ENCODE results near the gene ST3GAL3. TPM values are rescaled to one million over a fixed set of nuclear protein-coding genes. Genes with fewer than 3 reads are reported as not detected.

Gene ST3GAL3
- polyA plus RNA-seq, 1 of the 3 experiments (the other 2 are of a cell fraction): 20.6 TPM

DNA sequence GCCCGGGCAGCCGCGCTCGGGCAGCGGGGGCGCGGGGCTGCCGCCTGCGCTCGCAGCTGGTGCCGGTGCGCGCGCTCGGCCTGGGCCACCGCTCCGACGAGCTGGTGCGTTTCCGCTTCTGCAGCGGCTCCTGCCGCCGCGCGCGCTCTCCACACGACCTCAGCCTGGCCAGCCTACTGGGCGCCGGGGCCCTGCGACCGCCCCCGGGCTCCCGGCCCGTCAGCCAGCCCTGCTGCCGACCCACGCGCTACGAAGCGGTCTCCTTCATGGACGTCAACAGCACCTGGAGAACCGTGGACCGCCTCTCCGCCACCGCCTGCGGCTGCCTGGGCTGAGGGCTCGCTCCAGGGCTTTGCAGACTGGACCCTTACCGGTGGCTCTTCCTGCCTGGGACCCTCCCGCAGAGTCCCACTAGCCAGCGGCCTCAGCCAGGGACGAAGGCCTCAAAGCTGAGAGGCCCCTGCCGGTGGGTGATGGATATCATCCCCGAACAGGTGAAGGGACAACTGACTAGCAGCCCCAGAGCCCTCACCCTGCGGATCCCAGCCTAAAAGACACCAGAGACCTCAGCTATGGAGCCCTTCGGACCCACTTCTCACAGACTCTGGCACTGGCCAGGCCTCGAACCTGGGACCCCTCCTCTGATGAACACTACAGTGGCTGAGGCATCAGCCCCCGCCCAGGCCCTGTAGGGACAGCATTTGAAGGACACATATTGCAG, 229.3 kb downstream of the ST3GAL3 start:
- H3K4me2 ChIP-seq: no peak overlapping the region
- no peaks in the 10 kb centered on the region for H4K20me1 ChIP-seq (ENCODE audit: insufficient read depth)
- peak; percentile 87 for DNase-seq
- CTCF ChIA-PET: interaction anchor here (0.7 to 15.4 kb wide), 15 partner anchors 10 to 710 kb away, joined by 3 to 533 read pairs (median 13); partner anchors contain the start of genes CCDC24, IPO13, KDM4A and ST3GAL3
- H3K36me3 ChIP-seq (replicated peaks in 1 of 2; ENCODE audit: control insufficient read depth in 1 of 2, insufficient read depth in 2 of 2, low read length in 1 of 2): no peaks in the 10 kb centered on the region
- H2AFZ ChIP-seq (ENCODE audit: low read depth): no peak overlapping the region
- POLR2A ChIA-PET: interaction anchor here (2.7 to 2.8 kb wide), 2 partner anchors 9 to 173 kb away, joined by 10 to 26 read pairs; no protein-coding TSS in a partner anchor
- no peak for TF ChIP-seq RCOR1 (IDR thresholded peaks at IDR 0.05; ENCODE audit: low read length)
- TF ChIP-seq, protein P1, sequence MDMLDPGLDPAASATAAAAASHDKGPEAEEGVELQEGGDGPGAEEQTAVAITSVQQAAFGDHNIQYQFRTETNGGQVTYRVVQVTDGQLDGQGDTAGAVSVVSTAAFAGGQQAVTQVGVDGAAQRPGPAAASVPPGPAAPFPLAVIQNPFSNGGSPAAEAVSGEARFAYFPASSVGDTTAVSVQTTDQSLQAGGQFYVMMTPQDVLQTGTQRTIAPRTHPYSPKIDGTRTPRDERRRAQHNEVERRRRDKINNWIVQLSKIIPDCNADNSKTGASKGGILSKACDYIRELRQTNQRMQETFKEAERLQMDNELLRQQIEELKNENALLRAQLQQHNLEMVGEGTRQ (IDR thresholded peaks at IDR 0.05; ENCODE audit: borderline replicate concordance, low read depth, low read length): no peak
- no peak for TF ChIP-seq CHD2 (IDR thresholded peaks at IDR 0.05; ENCODE audit: low read length, partially characterized antibody)
- no peak for TF ChIP-seq YY1 (IDR thresholded peaks at IDR 0.05; ENCODE audit: low read depth)
- TF ChIP-seq TAF1 (IDR thresholded peaks at IDR 0.05; ENCODE audit: borderline replicate concordance, low read depth, low read length): no peak
- no peak for TF ChIP-seq POLR2AphosphoS5 (IDR thresholded peaks at IDR 0.05; ENCODE audit: low read depth, low read length)
- no peak for TF ChIP-seq MEF2A (IDR thresholded peaks at IDR 0.05; ENCODE audit: borderline replicate concordance, low read depth)
- no peak for TF ChIP-seq RAD21 (IDR thresholded peaks at IDR 0.05; ENCODE audit: low read length)
- TF ChIP-seq MXI1 (IDR thresholded peaks at IDR 0.05; ENCODE audit: low read depth, low read length): no peak
- TF ChIP-seq NFIC (IDR thresholded peaks at IDR 0.05; ENCODE audit: borderline replicate concordance): no peak
- peak overlapping the region in 1 of 2 experiments; percentile 37; a peak in 2 of 4 replicates for H3K4me3 ChIP-seq (ENCODE audit: low read depth in 2 of 2, low read length in 1 of 2)
- no peak overlapping the region for H3K27ac ChIP-seq (ENCODE audit: low read depth in 2 of 2, low read length in 1 of 2)
- H3K4me1 ChIP-seq (ENCODE audit: control insufficient read depth in 1 of 2, insufficient read depth in 2 of 2, low read depth in 1 of 2, low read length in 1 of 2): peaks cover 0 to 10% of the 10 kb centered on the region in 2 experiments; a peak in 2 of 4 replicates
- H3K9me3 ChIP-seq: no peaks in the 10 kb centered on the region
- no peaks in the 10 kb centered on the region for H3K79me2 ChIP-seq (ENCODE audit: insufficient read depth)
- H3F3A ChIP-seq (replicated peaks; ENCODE audit: insufficient read depth): no peaks in the 10 kb centered on the region
- H3K9ac ChIP-seq: no peak overlapping the region
- no peaks in the 10 kb centered on the region for H3K9me2 ChIP-seq
- WGBS (ENCODE audit: low lambda C conversion rate): 53% methylated on average over 24 of the region's 56 CpGs
- H3K27me3 ChIP-seq (ENCODE audit: insufficient read depth): no peaks in the 10 kb centered on the region

DNA sequence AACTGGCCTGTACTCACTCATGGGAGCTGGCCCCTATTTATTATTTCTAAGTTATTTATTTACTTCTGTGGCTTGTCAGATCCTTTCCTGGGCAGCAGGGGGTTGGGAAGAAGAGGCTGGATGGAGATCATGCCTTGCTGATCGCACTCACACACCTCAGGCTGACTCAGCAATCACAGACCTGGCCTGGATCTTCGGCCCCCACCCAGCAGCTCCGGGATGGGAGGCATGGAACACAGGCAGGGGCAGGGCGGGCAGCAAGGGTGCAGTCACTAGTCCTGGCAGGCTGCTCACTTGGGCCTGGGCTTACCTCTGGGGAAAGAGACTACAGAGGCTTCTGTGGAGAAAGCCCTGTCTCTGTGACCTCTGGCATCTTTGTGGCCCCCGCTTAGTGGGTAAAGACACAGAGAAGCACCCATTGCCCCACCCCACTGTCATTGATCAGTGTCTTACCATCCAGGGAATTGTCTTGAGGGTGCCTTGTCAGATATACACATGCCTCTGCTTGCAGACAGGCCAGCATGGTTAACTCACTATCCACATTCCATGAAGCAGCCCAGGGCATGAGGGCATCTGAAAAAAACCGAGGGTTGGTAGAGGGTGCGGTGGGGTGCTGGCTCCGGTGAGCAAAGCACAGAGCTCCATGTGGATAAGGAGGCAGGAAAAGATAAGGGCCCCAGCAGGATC, 230.0 kb downstream of the ST3GAL3 start:
- H3K4me2 ChIP-seq: no peak overlapping the region
- no peaks in the 10 kb centered on the region for H4K20me1 ChIP-seq (ENCODE audit: insufficient read depth)
- CTCF ChIA-PET: interaction anchor here (0.7 to 15.4 kb wide), 9 partner anchors 9 to 287 kb away, joined by 3 to 533 read pairs (median 22); partner anchors contain the start of genes IPO13 and KDM4A
- no peak overlapping the region for H3K9ac ChIP-seq
- no peak overlapping the region for H3K27ac ChIP-seq (ENCODE audit: low read depth in 2 of 2, low read length in 1 of 2)
- H3K4me1 ChIP-seq (ENCODE audit: control insufficient read depth in 1 of 2, insufficient read depth in 2 of 2, low read depth in 1 of 2, low read length in 1 of 2): peaks cover 0 to 10% of the 10 kb centered on the region in 2 experiments; a peak in 2 of 4 replicates
- 89% methylated on average over 7 of the region's 8 CpGs for WGBS (ENCODE audit: low lambda C conversion rate)
- no peaks in the 10 kb centered on the region for H3F3A ChIP-seq (replicated peaks; ENCODE audit: insufficient read depth)
- no peak for DNase-seq
- H2AFZ ChIP-seq (ENCODE audit: low read depth): no peak overlapping the region
- no peak overlapping the region for H3K4me3 ChIP-seq (ENCODE audit: low read depth in 2 of 2, low read length in 1 of 2)
- H3K9me2 ChIP-seq: no peaks in the 10 kb centered on the region
- H3K27me3 ChIP-seq (ENCODE audit: insufficient read depth): no peaks in the 10 kb centered on the region
- no peaks in the 10 kb centered on the region for H3K79me2 ChIP-seq (ENCODE audit: insufficient read depth)
- H3K9me3 ChIP-seq: no peaks in the 10 kb centered on the region
- TF ChIP-seq RAD21 (IDR thresholded peaks at IDR 0.05; ENCODE audit: low read length) (no peak), EZH2phosphoT487 (IDR thresholded peaks at IDR 0.05; ENCODE audit: borderline replicate concordance, low read depth) (no peak), MXI1 (IDR thresholded peaks at IDR 0.05; ENCODE audit: low read depth, low read length) (no peak), TAF1 (IDR thresholded peaks at IDR 0.05; ENCODE audit: borderline replicate concordance, low read depth, low read length) (no peak), FOXM1 (IDR thresholded peaks at IDR 0.05; ENCODE audit: low read depth) (no peak), SIN3A (IDR thresholded peaks at IDR 0.05; ENCODE audit: borderline replicate concordance, low read depth, low read length) (no peak), YY1 (IDR thresholded peaks at IDR 0.05; ENCODE audit: low read depth) (no peak), GATA2 (CRISPR knock-in tag; IDR thresholded peaks at IDR 0.05) (no peak)
- TF ChIP-seq, protein P2, sequence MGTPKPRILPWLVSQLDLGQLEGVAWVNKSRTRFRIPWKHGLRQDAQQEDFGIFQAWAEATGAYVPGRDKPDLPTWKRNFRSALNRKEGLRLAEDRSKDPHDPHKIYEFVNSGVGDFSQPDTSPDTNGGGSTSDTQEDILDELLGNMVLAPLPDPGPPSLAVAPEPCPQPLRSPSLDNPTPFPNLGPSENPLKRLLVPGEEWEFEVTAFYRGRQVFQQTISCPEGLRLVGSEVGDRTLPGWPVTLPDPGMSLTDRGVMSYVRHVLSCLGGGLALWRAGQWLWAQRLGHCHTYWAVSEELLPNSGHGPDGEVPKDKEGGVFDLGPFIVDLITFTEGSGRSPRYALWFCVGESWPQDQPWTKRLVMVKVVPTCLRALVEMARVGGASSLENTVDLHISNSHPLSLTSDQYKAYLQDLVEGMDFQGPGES (IDR thresholded peaks at IDR 0.05; ENCODE audit: low read depth, low read length): no peak
- TF ChIP-seq, protein P3, sequence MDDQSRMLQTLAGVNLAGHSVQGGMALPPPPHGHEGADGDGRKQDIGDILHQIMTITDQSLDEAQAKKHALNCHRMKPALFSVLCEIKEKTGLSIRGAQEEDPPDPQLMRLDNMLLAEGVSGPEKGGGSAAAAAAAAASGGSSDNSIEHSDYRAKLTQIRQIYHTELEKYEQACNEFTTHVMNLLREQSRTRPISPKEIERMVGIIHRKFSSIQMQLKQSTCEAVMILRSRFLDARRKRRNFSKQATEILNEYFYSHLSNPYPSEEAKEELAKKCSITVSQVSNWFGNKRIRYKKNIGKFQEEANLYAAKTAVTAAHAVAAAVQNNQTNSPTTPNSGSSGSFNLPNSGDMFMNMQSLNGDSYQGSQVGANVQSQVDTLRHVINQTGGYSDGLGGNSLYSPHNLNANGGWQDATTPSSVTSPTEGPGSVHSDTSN (IDR thresholded peaks at IDR 0.05): no peak
- TF ChIP-seq, protein P4, sequence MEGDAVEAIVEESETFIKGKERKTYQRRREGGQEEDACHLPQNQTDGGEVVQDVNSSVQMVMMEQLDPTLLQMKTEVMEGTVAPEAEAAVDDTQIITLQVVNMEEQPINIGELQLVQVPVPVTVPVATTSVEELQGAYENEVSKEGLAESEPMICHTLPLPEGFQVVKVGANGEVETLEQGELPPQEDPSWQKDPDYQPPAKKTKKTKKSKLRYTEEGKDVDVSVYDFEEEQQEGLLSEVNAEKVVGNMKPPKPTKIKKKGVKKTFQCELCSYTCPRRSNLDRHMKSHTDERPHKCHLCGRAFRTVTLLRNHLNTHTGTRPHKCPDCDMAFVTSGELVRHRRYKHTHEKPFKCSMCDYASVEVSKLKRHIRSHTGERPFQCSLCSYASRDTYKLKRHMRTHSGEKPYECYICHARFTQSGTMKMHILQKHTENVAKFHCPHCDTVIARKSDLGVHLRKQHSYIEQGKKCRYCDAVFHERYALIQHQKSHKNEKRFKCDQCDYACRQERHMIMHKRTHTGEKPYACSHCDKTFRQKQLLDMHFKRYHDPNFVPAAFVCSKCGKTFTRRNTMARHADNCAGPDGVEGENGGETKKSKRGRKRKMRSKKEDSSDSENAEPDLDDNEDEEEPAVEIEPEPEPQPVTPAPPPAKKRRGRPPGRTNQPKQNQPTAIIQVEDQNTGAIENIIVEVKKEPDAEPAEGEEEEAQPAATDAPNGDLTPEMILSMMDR (IDR thresholded peaks at IDR 0.05): no peak
- POLR2A ChIA-PET: interaction anchor here (2.8 kb wide), 1 partner anchor 8 kb away, joined by 10 read pairs; no protein-coding TSS in a partner anchor
- H3K36me3 ChIP-seq (replicated peaks in 1 of 2; ENCODE audit: control insufficient read depth in 1 of 2, insufficient read depth in 2 of 2, low read length in 1 of 2): no peaks in the 10 kb centered on the region

Measured in SK-N-SH (cell line).